Neural progenitor cell (in vitro differentiated cells): ENCODE data around the gene OTUD3. TPM values are rescaled to one million over a fixed set of nuclear protein-coding genes. Genes with fewer than 3 reads are reported as not detected.

ENCODE experiments used
- DNase-seq: peaks from one replicate; pipeline ENCODE4 v3.0.0-alpha.2; 2016; ENCODE audit warnings: low spot score
- H2AFZ ChIP-seq: fragments of 200-600 bp; sonication (generic); replicated peaks from 2 replicates; pipeline ENCODE4 v1.6.1; 2016; ENCODE audit warnings: antibody characterized with exemption
- H3F3A ChIP-seq: fragments of 200-600 bp; sonication (generic); 2 replicates; pipeline ENCODE4 v1.6.1; 2016; ENCODE audit warnings: antibody characterized with exemption, low read depth
- H3K27ac ChIP-seq: fragments of 200-600 bp; sonication (generic); 2 replicates; pipeline ENCODE4 v1.5.1; 2016; ENCODE audit warnings: mild to moderate bottlenecking
- H3K27me3 ChIP-seq: fragments of 200-600 bp; sonication (generic); 2 replicates; pipeline ENCODE4 v1.6.1; 2016; ENCODE audit warnings: mild to moderate bottlenecking, moderate library complexity
- H3K36me3 ChIP-seq: fragments of 200-600 bp; sonication (generic); 2 replicates; pipeline ENCODE4 v1.5.1; 2016
- H3K4me1 ChIP-seq: fragments of 200-600 bp; sonication (generic); 2 replicates; pipeline ENCODE4 v1.6.1; 2016; ENCODE audit warnings: mixed run types
- H3K4me2 ChIP-seq: fragments of 200-600 bp; sonication (generic); 2 replicates; pipeline ENCODE4 v1.6.1; 2016
- H3K4me3 ChIP-seq: fragments of 200-600 bp; sonication (generic); 2 replicates; pipeline ENCODE4 v1.5.1; 2016
- H3K79me2 ChIP-seq: fragments of 200-600 bp; sonication (generic); 2 replicates; pipeline ENCODE4 v1.6.1; 2016; ENCODE audit warnings: low read depth
- H3K9ac ChIP-seq: fragments of 200-600 bp; sonication (generic); 2 replicates; pipeline ENCODE4 v1.6.1; 2016
- H3K9me3 ChIP-seq: fragments of 200-600 bp; sonication (generic); 2 replicates; pipeline ENCODE4 v1.5.1; 2016; ENCODE audit warnings: low read depth
- H4K20me1 ChIP-seq: fragments of 200-600 bp; sonication (generic); 2 replicates; pipeline ENCODE4 v1.6.1; 2016; ENCODE audit warnings: low read depth
- H3K27ac Mint-ChIP-seq: 3 replicates; pipeline ENCODE4 v1.8.0; 2021; ENCODE audit warnings: mixed read lengths
- H3K27me3 Mint-ChIP-seq: 2 replicates; pipeline ENCODE4 v1.8.0; 2022; ENCODE audit warnings: low read depth, mild to moderate bottlenecking, inconsistent platforms, moderate library complexity, mixed read lengths; ENCODE audit not compliant: insufficient read depth
- H3K36me3 Mint-ChIP-seq: 3 replicates; pipeline ENCODE4 v1.8.0; 2021; ENCODE audit warnings: mixed read lengths
- H3K4me1 Mint-ChIP-seq: 3 replicates; pipeline ENCODE4 v1.8.0; 2021; ENCODE audit warnings: mixed read lengths
- H3K4me3 Mint-ChIP-seq: 3 replicates; pipeline ENCODE4 v1.8.0; 2021; ENCODE audit warnings: mild to moderate bottlenecking, moderate library complexity, mixed read lengths
- H3K9me3 Mint-ChIP-seq: 3 replicates; pipeline ENCODE4 v1.8.0; 2020; ENCODE audit warnings: mixed read lengths
- EZH2 ChIP-seq: fragments of 200-600 bp; sonication (generic); IDR thresholded peaks from 2 replicates; pipeline ENCODE4 v1.6.1; 2017; ENCODE audit warnings: antibody characterized with exemption, mild to moderate bottlenecking, moderate library complexity
- EZH2phosphoT487 ChIP-seq: fragments of 200-600 bp; sonication (generic); IDR thresholded peaks from 2 replicates; pipeline ENCODE4 v1.6.1; 2017; ENCODE audit warnings: antibody characterized with exemption
- total RNA-seq: library from RNA; depleted of rRNA; stranded (reverse); fragments of >200 nt; gene quantifications from 2 replicates; pipeline ENCODE4 v1.2.3, GENCODE V29; 2015; ENCODE audit warnings: low replicate concordance
- TF ChIP-seq, protein P1 (sequence below): fragments of 200-600 bp; sonication (generic); IDR thresholded peaks from 2 replicates; pipeline ENCODE4 v1.5.1; 2017; ENCODE audit warnings: antibody characterized with exemption, mild to moderate bottlenecking

OTUD3 gene
- total RNA-seq, 1 donor from 2014 or later, result 28.6 TPM

GRCh38 chr1:19942088-19942487 is 59.9 kb downstream of the OTUD3 start:
- no peak for TF ChIP-seq EZH2phosphoT487
- no peak for TF ChIP-seq EZH2
- TF ChIP-seq, protein P1, sequence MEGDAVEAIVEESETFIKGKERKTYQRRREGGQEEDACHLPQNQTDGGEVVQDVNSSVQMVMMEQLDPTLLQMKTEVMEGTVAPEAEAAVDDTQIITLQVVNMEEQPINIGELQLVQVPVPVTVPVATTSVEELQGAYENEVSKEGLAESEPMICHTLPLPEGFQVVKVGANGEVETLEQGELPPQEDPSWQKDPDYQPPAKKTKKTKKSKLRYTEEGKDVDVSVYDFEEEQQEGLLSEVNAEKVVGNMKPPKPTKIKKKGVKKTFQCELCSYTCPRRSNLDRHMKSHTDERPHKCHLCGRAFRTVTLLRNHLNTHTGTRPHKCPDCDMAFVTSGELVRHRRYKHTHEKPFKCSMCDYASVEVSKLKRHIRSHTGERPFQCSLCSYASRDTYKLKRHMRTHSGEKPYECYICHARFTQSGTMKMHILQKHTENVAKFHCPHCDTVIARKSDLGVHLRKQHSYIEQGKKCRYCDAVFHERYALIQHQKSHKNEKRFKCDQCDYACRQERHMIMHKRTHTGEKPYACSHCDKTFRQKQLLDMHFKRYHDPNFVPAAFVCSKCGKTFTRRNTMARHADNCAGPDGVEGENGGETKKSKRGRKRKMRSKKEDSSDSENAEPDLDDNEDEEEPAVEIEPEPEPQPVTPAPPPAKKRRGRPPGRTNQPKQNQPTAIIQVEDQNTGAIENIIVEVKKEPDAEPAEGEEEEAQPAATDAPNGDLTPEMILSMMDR, result no peak
- Mint-ChIP-seq H3K36me3 (no peaks in the 10 kb centered on the region), H3K4me3 (no peak overlapping the region), H3K27me3 (peaks cover 7% of the 10 kb centered on the region), H3K27ac (no peak overlapping the region), H3K4me1 (peaks cover 5% of the 10 kb centered on the region), H3K9me3 (peaks cover 5% of the 10 kb centered on the region)
- H3K36me3 ChIP-seq, result no peaks in the 10 kb centered on the region
- H3K4me2 ChIP-seq, result no peak overlapping the region
- H2AFZ ChIP-seq, result no peak overlapping the region
- no peaks in the 10 kb centered on the region for H3K79me2 ChIP-seq
- no peak overlapping the region for H3K27ac ChIP-seq
- no peaks in the 10 kb centered on the region for H3K4me1 ChIP-seq
- H3K9ac ChIP-seq, result no peak overlapping the region
- no peaks in the 10 kb centered on the region for H3F3A ChIP-seq
- no peaks in the 10 kb centered on the region for H3K9me3 ChIP-seq
- no peaks in the 10 kb centered on the region for H3K27me3 ChIP-seq
- no peak overlapping the region for H3K4me3 ChIP-seq
- DNase-seq, result no peak
- H4K20me1 ChIP-seq, result no peaks in the 10 kb centered on the region

DNA sequence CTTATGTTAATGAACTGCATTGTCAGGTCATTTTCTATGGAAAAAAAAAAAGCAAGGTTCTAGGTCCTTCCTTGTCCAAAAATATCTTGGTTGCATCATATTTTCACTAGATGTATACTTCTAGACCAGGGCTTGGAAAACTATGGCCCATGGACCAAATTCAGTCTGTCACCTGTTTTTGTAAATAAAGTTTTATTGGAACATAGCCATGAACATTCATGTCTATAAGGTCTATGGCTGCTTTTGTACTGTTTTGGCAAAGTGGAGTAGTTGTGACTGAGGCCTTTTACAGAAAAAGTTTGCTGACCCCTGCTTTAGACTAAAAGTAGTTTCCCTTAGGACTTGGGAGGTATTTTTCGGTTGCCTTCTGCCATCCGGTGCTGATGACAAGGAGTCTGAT is 60.5 kb downstream of the OTUD3 start:
- H3K4me3 ChIP-seq, result no peak overlapping the region
- no peaks in the 10 kb centered on the region for H3K9me3 ChIP-seq
- no peaks in the 10 kb centered on the region for H3K4me1 ChIP-seq
- H2AFZ ChIP-seq, result no peak overlapping the region
- H3K36me3 ChIP-seq, result no peaks in the 10 kb centered on the region
- peaks cover 7% of the 10 kb centered on the region for H3K27me3 Mint-ChIP-seq
- no peaks in the 10 kb centered on the region for H3K79me2 ChIP-seq
- H3K27ac Mint-ChIP-seq, result no peak overlapping the region
- no peak overlapping the region for H3K9ac ChIP-seq
- DNase-seq, result no peak
- H3K9me3 Mint-ChIP-seq, result peaks cover 5% of the 10 kb centered on the region
- no peak overlapping the region for H3K4me2 ChIP-seq
- peaks cover 5% of the 10 kb centered on the region for H3K4me1 Mint-ChIP-seq
- H3K27ac ChIP-seq, result no peak overlapping the region
- no peak overlapping the region for H3K4me3 Mint-ChIP-seq
- no peaks in the 10 kb centered on the region for H4K20me1 ChIP-seq
- no peaks in the 10 kb centered on the region for H3K36me3 Mint-ChIP-seq
- H3F3A ChIP-seq, result no peaks in the 10 kb centered on the region
- no peaks in the 10 kb centered on the region for H3K27me3 ChIP-seq
- TF ChIP-seq, protein P1, result no peak
- TF ChIP-seq EZH2phosphoT487 (no peak), EZH2 (no peak)

GRCh38 chr1:19945914-19946313 is 63.7 kb downstream of the OTUD3 start:
- Histone ChIP-seq H3K27me3 (no peaks in the 10 kb centered on the region), H3K4me1 (no peaks in the 10 kb centered on the region), H4K20me1 (no peaks in the 10 kb centered on the region), H3F3A (no peaks in the 10 kb centered on the region), H2AFZ (no peak overlapping the region), H3K27ac (no peak overlapping the region), H3K9ac (no peak overlapping the region), H3K4me2 (no peak overlapping the region), H3K4me3 (no peak overlapping the region), H3K79me2 (no peaks in the 10 kb centered on the region), H3K36me3 (no peaks in the 10 kb centered on the region), H3K9me3 (no peaks in the 10 kb centered on the region)
- DNase-seq, result no peak
- H3K4me1 Mint-ChIP-seq, result peaks cover 4% of the 10 kb centered on the region
- TF ChIP-seq, protein P1, result no peak
- TF ChIP-seq EZH2 (no peak), EZH2phosphoT487 (no peak)
- no peak overlapping the region for H3K4me3 Mint-ChIP-seq
- no peaks in the 10 kb centered on the region for H3K36me3 Mint-ChIP-seq
- H3K27me3 Mint-ChIP-seq, result peaks cover 4% of the 10 kb centered on the region
- H3K27ac Mint-ChIP-seq, result no peak overlapping the region
- H3K9me3 Mint-ChIP-seq, result peaks cover 2% of the 10 kb centered on the region
